ENCODE results near the gene GAS2L2.
"Not testable (repeated sequence)": the region's sequence is repeated elsewhere in the genome, so short reads cannot be mapped to it uniquely, and the experiment has no call there.

GAS2L2 gene

GRCh38 chr17:35757243-35757642, 4.2 kb upstream of the GAS2L2 start (continued):
- no peak for TF ChIP-seq ZFP30 (CRISPR knock-in tag; IDR thresholded peaks at IDR 0.05)

GRCh38 chr17:35752471-35752870, 568 bp downstream of the GAS2L2 start:
- TF ChIP-seq ESRRG (CRISPR knock-in tag; IDR thresholded peaks at IDR 0.05) (no peak), ZFP3 (CRISPR knock-in tag; IDR thresholded peaks at IDR 0.05) (no peak), GLIS3 (CRISPR knock-in tag; IDR thresholded peaks at IDR 0.05) (no peak), CSRNP3 (CRISPR knock-in tag; IDR thresholded peaks at IDR 0.05) (no peak), CREB5 (CRISPR knock-in tag; IDR thresholded peaks at IDR 0.05; ENCODE audit: low read depth) (no peak), TOX (CRISPR knock-in tag; IDR thresholded peaks at IDR 0.05; ENCODE audit: borderline replicate concordance) (no peak), ISL1 (CRISPR knock-in tag; IDR thresholded peaks at IDR 0.05) (no peak), ZNF565 (CRISPR knock-in tag; conservative IDR thresholded peaks at IDR 0.05; ENCODE audit: low read depth) (no peak), ZFP30 (CRISPR knock-in tag; IDR thresholded peaks at IDR 0.05) (no peak), RARB (CRISPR knock-in tag; IDR thresholded peaks at IDR 0.05) (no peak), SNAI2 (CRISPR knock-in tag; IDR thresholded peaks at IDR 0.05) (no peak), ZNF8 (CRISPR knock-in tag; IDR thresholded peaks at IDR 0.05) (no peak), TCF4 (CRISPR knock-in tag; IDR thresholded peaks at IDR 0.05; ENCODE audit: borderline replicate concordance) (no peak), BACH2 (CRISPR knock-in tag; IDR thresholded peaks at IDR 0.05; ENCODE audit: borderline replicate concordance) (no peak), PPARA (CRISPR knock-in tag; IDR thresholded peaks at IDR 0.05; ENCODE audit: borderline replicate concordance) (no peak), POU6F1 (CRISPR knock-in tag; IDR thresholded peaks at IDR 0.05; ENCODE audit: borderline replicate concordance, low read depth) (no peak)
- ATAC-seq, result no peak

GRCh38 chr17:35751541-35751940, 1.5 kb downstream of the GAS2L2 start:
- not testable (repeated sequence) for ATAC-seq

GRCh38 chr17:35750526-35751395, 2.3 kb downstream of the GAS2L2 start:
- no peak for ATAC-seq
- TF ChIP-seq RARB (CRISPR knock-in tag; IDR thresholded peaks at IDR 0.05), result no peak
- TF ChIP-seq ZC3H10 (CRISPR knock-in tag; IDR thresholded peaks at IDR 0.05), result no peak
- TF ChIP-seq TCF4 (CRISPR knock-in tag; IDR thresholded peaks at IDR 0.05; ENCODE audit: borderline replicate concordance), result no peak
- TF ChIP-seq POU6F1 (CRISPR knock-in tag; IDR thresholded peaks at IDR 0.05; ENCODE audit: borderline replicate concordance, low read depth), result no peak
- TF ChIP-seq PATZ1 (CRISPR knock-in tag; IDR thresholded peaks at IDR 0.05; ENCODE audit: borderline replicate concordance), result no peak
- TF ChIP-seq ISL1 (CRISPR knock-in tag; IDR thresholded peaks at IDR 0.05), result no peak
- TF ChIP-seq CREB5 (CRISPR knock-in tag; IDR thresholded peaks at IDR 0.05; ENCODE audit: low read depth), result no peak
- no peak for TF ChIP-seq TSHZ2 (CRISPR knock-in tag; IDR thresholded peaks at IDR 0.05)
- TF ChIP-seq CSRNP3 (CRISPR knock-in tag; IDR thresholded peaks at IDR 0.05), result no peak
- TF ChIP-seq GLIS3 (CRISPR knock-in tag; IDR thresholded peaks at IDR 0.05), result no peak
- TF ChIP-seq PPARA (CRISPR knock-in tag; IDR thresholded peaks at IDR 0.05; ENCODE audit: borderline replicate concordance), result no peak
- TF ChIP-seq BACH2 (CRISPR knock-in tag; IDR thresholded peaks at IDR 0.05; ENCODE audit: borderline replicate concordance), result no peak
- TF ChIP-seq OSR1 (CRISPR knock-in tag; IDR thresholded peaks at IDR 0.05), result no peak
